ENCODE results near the gene LRRC9. TPM values are rescaled to one million over a fixed set of nuclear protein-coding genes. Genes with fewer than 3 reads are reported as not detected.
"Not testable (repeated sequence)": the region's sequence is repeated elsewhere in the genome, so short reads cannot be mapped to it uniquely, and the experiment has no call there.

The LRRC9 gene
- total RNA-seq, 1 experiment from 2014 or later: 0.20 TPM

GRCh38 chr14:60051721-60052221 lies 131.8 kb downstream of the LRRC9 start:
- DNase-seq (ENCODE audit: extremely low read depth, low read depth): no peak

GRCh38 chr14:60058087-60058486 lies 138.1 kb downstream of the LRRC9 start:
- no peak for DNase-seq (ENCODE audit: extremely low read depth, low read depth)

GRCh38 chr14:60061371-60061770 lies 141.4 kb downstream of the LRRC9 start:
- DNase-seq (ENCODE audit: extremely low read depth, low read depth): no peak

GRCh38 chr14:60064491-60065072 lies 144.6 kb downstream of the LRRC9 start:
- DNase-seq (ENCODE audit: extremely low read depth, low read depth): peak; percentile 43

GRCh38 chr14:60067882-60068281 lies 147.9 kb downstream of the LRRC9 start:
- DNase-seq (ENCODE audit: extremely low read depth, low read depth): no peak

- DNase-seq (ENCODE audit: extremely low read depth, low read depth): no peak
Observed at GRCh38 chr14:60079723-60080122, 159.8 kb downstream of the LRRC9 start.

GRCh38 chr14:60085085-60085484 lies 165.1 kb downstream of the LRRC9 start:
- DNase-seq (ENCODE audit: extremely low read depth, low read depth): no peak

GRCh38 chr14:60085693-60086092 lies 165.7 kb downstream of the LRRC9 start:
- DNase-seq (ENCODE audit: extremely low read depth, low read depth): no peak

GRCh38 chr14:60087668-60088067 lies 167.7 kb downstream of the LRRC9 start:
- DNase-seq (ENCODE audit: extremely low read depth, low read depth): no peak

GRCh38 chr14:60089221-60089620 lies 169.3 kb downstream of the LRRC9 start:
- no peak for DNase-seq (ENCODE audit: extremely low read depth, low read depth)

GRCh38 chr14:60090864-60091519 lies 171.0 kb downstream of the LRRC9 start:
- peak; percentile 63 for DNase-seq (ENCODE audit: extremely low read depth, low read depth)

- peak; percentile 98 for DNase-seq (ENCODE audit: extremely low read depth, low read depth)
Observed at GRCh38 chr14:60091550-60092525, 171.9 kb downstream of the LRRC9 start, which contains the start of gene PCNX4. Gene PCNX4 (plus strand): TSS chr14:60091923. CDS start chr14:60107639, 15,716 bp downstream.

GRCh38 chr14:60092526-60092920 lies 172.6 kb downstream of the LRRC9 start:
- no peak for DNase-seq (ENCODE audit: extremely low read depth, low read depth)

GRCh38 chr14:60093080-60093479 lies 173.1 kb downstream of the LRRC9 start:
- no peak for DNase-seq (ENCODE audit: extremely low read depth, low read depth)

- DNase-seq (ENCODE audit: extremely low read depth, low read depth): no peak
Observed at GRCh38 chr14:60093606-60094005, 173.7 kb downstream of the LRRC9 start.

GRCh38 chr14:60094306-60094897 lies 174.5 kb downstream of the LRRC9 start:
- no peak for DNase-seq (ENCODE audit: extremely low read depth, low read depth)

- DNase-seq (ENCODE audit: extremely low read depth, low read depth): no peak
Observed at GRCh38 chr14:60095231-60095630, 175.3 kb downstream of the LRRC9 start.

- no peak for DNase-seq (ENCODE audit: extremely low read depth, low read depth)
Observed at GRCh38 chr14:60095781-60096450, 176.0 kb downstream of the LRRC9 start.

- no peak for DNase-seq (ENCODE audit: extremely low read depth, low read depth)
Observed at GRCh38 chr14:60097974-60098373, 178.0 kb downstream of the LRRC9 start.

GRCh38 chr14:60099855-60100254 lies 179.9 kb downstream of the LRRC9 start:
- not testable (repeated sequence) for DNase-seq (ENCODE audit: extremely low read depth, low read depth)

All from NCI-H460 (cell line).